HepG2 (cell line): Measurements from ENCODE around the gene JPH4. TPM values are rescaled to one million over a fixed set of nuclear protein-coding genes. Genes with fewer than 3 reads are reported as not detected.

Experiments
- ATF7-NPFF ChIP-seq: sonication (generic); formaldehyde crosslinking; IDR thresholded peaks from 2 replicates; pipeline ENCODE4 v1.8.1; 2023; ENCODE audit warnings: mild to moderate bottlenecking, low read depth, missing genetic modification reagents, moderate library complexity
- CREB1 ChIP-seq, 2 experiments: fragments of 450-650 bp in 1 of 2; IDR thresholded peaks; 2 replicates each; pipeline ENCODE4 v1.6.1; 2016 to 2017; ENCODE audit warnings: control low read depth in 1 of 2, mild to moderate bottlenecking in 1 of 2, missing compliant biosample characterization in 1 of 2, missing genetic modification characterization in 1 of 2
- DR1 ChIP-seq: sonication (generic); formaldehyde crosslinking; IDR thresholded peaks from 2 replicates; pipeline ENCODE4 v1.8.0; 2021; ENCODE audit warnings: mild to moderate bottlenecking, missing genetic modification reagents, inconsistent platforms
- FOXA3 ChIP-seq: IDR thresholded peaks from 2 replicates; pipeline ENCODE4 v1.6.1; 2016; ENCODE audit warnings: missing genetic modification reagents, missing compliant biosample characterization
- GMEB1 ChIP-seq: sonication (generic); formaldehyde crosslinking; IDR thresholded peaks from 2 replicates; pipeline ENCODE4 v1.5.1; 2020; ENCODE audit warnings: missing genetic modification reagents, mild to moderate bottlenecking, borderline replicate concordance
- HOXA7 ChIP-seq: sonication (generic); formaldehyde crosslinking; IDR thresholded peaks from 2 replicates; pipeline ENCODE4 v1.8.1; 2022; ENCODE audit warnings: mild to moderate bottlenecking, missing genetic modification reagents, moderate library complexity
- KDM6A ChIP-seq: IDR thresholded peaks from 2 replicates; pipeline ENCODE4 v1.6.1; 2016; ENCODE audit warnings: low read depth
- KLF15 ChIP-seq: sonication (generic); formaldehyde crosslinking; IDR thresholded peaks from 2 replicates; pipeline ENCODE4 v1.8.1; 2023; ENCODE audit warnings: borderline replicate concordance, mild to moderate bottlenecking, inconsistent platforms, missing genetic modification reagents, mixed read lengths
- MTERF4 ChIP-seq: sonication (generic); formaldehyde crosslinking; IDR thresholded peaks from 2 replicates; pipeline ENCODE4 v1.8.0; 2023; ENCODE audit warnings: mild to moderate bottlenecking, missing genetic modification reagents
- NFRKB ChIP-seq: fragments of 450-650 bp; IDR thresholded peaks from 2 replicates; pipeline ENCODE4 v1.6.1; 2017
- PHF8 ChIP-seq: sonication (generic); formaldehyde crosslinking; IDR thresholded peaks from 2 replicates; pipeline ENCODE4 v1.5.0; 2020; ENCODE audit warnings: missing genetic modification reagents
- POLR2A ChIP-seq, 2 experiments: IDR thresholded peaks; 2 replicates each; pipeline ENCODE4 v1.6.1; 2011; ENCODE audit warnings: low read depth in 2 of 2, low read length in 2 of 2, mild to moderate bottlenecking in 1 of 2, moderate library complexity in 1 of 2; ENCODE audit not compliant: insufficient read depth in 1 of 2
- RBM22 ChIP-seq: fragments of 200-400 bp; formaldehyde crosslinking; optimal IDR thresholded peaks from 2 replicates; pipeline ENCODE3; 2017; ENCODE audit warnings: mild to moderate bottlenecking, low read length, moderate library complexity
- SIN3B ChIP-seq: fragments of 150-350 bp; IDR thresholded peaks from 2 replicates; pipeline ENCODE4 v1.6.1; 2014; ENCODE audit warnings: low read length
- THAP8 ChIP-seq: sonication (generic); formaldehyde crosslinking; IDR thresholded peaks from 2 replicates; pipeline ENCODE4 v1.5.1; 2020; ENCODE audit warnings: missing genetic modification reagents, mild to moderate bottlenecking, borderline replicate concordance
- TOPORS ChIP-seq: sonication (generic); formaldehyde crosslinking; IDR thresholded peaks from 2 replicates; pipeline ENCODE4 v1.8.0; 2023; ENCODE audit warnings: mild to moderate bottlenecking, missing genetic modification reagents
- ZEB1 ChIP-seq: IDR thresholded peaks from 2 replicates; pipeline ENCODE4 v1.6.1; 2012; ENCODE audit warnings: mild to moderate bottlenecking, low read depth, inconsistent platforms; ENCODE audit not compliant: insufficient replicate concordance
- ZNF253 ChIP-seq: sonication (generic); formaldehyde crosslinking; IDR thresholded peaks from 2 replicates; pipeline ENCODE4 v1.8.0; 2022; ENCODE audit warnings: mild to moderate bottlenecking, missing genetic modification reagents, borderline replicate concordance
- ZNF280B ChIP-seq: sonication (generic); formaldehyde crosslinking; IDR thresholded peaks from 2 replicates; pipeline ENCODE4 v1.5.0; 2020; ENCODE audit warnings: missing genetic modification reagents, mild to moderate bottlenecking, borderline replicate concordance
- ZNF383 ChIP-seq: sonication (generic); formaldehyde crosslinking; IDR thresholded peaks from 2 replicates; pipeline ENCODE4 v1.4.0; 2020; ENCODE audit warnings: missing genetic modification reagents, mild to moderate bottlenecking, borderline replicate concordance
- ZNF550 ChIP-seq: sonication (generic); formaldehyde crosslinking; IDR thresholded peaks from 2 replicates; pipeline ENCODE4 v1.4.0; 2020; ENCODE audit warnings: mild to moderate bottlenecking, missing genetic modification reagents, borderline replicate concordance
- ZNF574 ChIP-seq: sonication (generic); formaldehyde crosslinking; IDR thresholded peaks from 2 replicates; pipeline ENCODE4 v1.4.0; 2020; ENCODE audit warnings: missing genetic modification reagents
- polyA plus RNA-seq, 8 experiments: library from polyadenylated mRNA; depleted of rRNA in 3 of 8; stranded (reverse) in 7 of 8; unstranded in 1 of 8; fragments of >200 nt; fragmentation: Illumina TruSeq in 4 of 8; extraction: Trizol in 4 of 8; gene quantifications; 2 replicates each; pipeline versions ENCODE4 v1.2.1 to v1.2.3, GENCODE V29; 2011 to 2016; ENCODE audit warnings: low read depth in 4 of 8, missing spikeins in 1 of 8, mixed read lengths in 1 of 8; ENCODE audit not compliant: insufficient read depth in 1 of 8
- total RNA-seq, 5 experiments: library from RNA; depleted of rRNA; stranded (reverse); fragments of >200 nt; fragmentation: Illumina TruSeq; extraction: Trizol; gene quantifications; 2 replicates each; pipeline ENCODE4 v1.2.3, GENCODE V29; 2016; ENCODE audit warnings: low read depth in 1 of 5

Gene JPH4
- total and polyA plus RNA-seq, 2 of the 13 experiments (the other 11 are each of a cell fraction or from before 2014, with no cell fraction given) = 0.08 to 0.22 TPM

- peak; percentile 95 for TF ChIP-seq GMEB1 (CRISPR knock-in tag)
- no peak for TF ChIP-seq HOXA7 (CRISPR knock-in tag)
- no peak; the same call in 1 of the 2 replicates for TF ChIP-seq ZNF253 (CRISPR knock-in tag)
- TF ChIP-seq ZEB1 = no peak
- TF ChIP-seq THAP8 = peak; percentile 73; the same call in 1 of the 2 replicates
- peak; percentile 55; the same call in 1 of the 2 replicates for TF ChIP-seq SIN3B
- peak; percentile 99 for TF ChIP-seq ZNF280B (CRISPR knock-in tag)
- TF ChIP-seq MTERF4 = peak; percentile 96; the same call in 1 of the 2 replicates
- peak; percentile 99 for TF ChIP-seq TOPORS (CRISPR knock-in tag)
- peak; percentile 100 for TF ChIP-seq ZNF550
- TF ChIP-seq ZNF574 (CRISPR knock-in tag) = peak; percentile 96
- peak; percentile 73 for TF ChIP-seq NFRKB
- peak; percentile 98 for TF ChIP-seq RBM22
- no peak; the same call in 1 of the 2 replicates for TF ChIP-seq CREB1 (IDR thresholded peaks at IDR 0.05)
- no peak for TF ChIP-seq CREB1 (CRISPR knock-in tag; IDR thresholded peaks at IDR 0.05)
- TF ChIP-seq KDM6A (CRISPR knock-in tag) = peak; percentile 72
- peak in 1 of 2 experiments; percentile 93; a peak in 2 of 4 replicates for TF ChIP-seq POLR2A (IDR thresholded peaks at IDR 0.05; ENCODE audit: insufficient read depth in 1 of 2, low read depth in 2 of 2, low read length in 2 of 2)
- peak; percentile 78 for TF ChIP-seq FOXA3 (CRISPR knock-in tag)
- TF ChIP-seq PHF8 (CRISPR knock-in tag) = peak; percentile 100
- TF ChIP-seq ATF7-NPFF = peak; percentile 99
- TF ChIP-seq ZNF383 (CRISPR knock-in tag) = peak; percentile 100
- peak; percentile 94 for TF ChIP-seq KLF15 (CRISPR knock-in tag)
- TF ChIP-seq DR1 (CRISPR knock-in tag) = peak; percentile 89; the same call in 1 of the 2 replicates
Measured at GRCh38 chr14:23555882-23556699, 22.5 kb downstream of the JPH4 start, which contains the start of gene THTPA (continued).
